Right ventricle myocardium inferior (tissue), 1 donor: ENCODE results near the gene MEAK7. TPM values are rescaled to one million over a fixed set of nuclear protein-coding genes. Genes with fewer than 3 reads are reported as not detected.

Experiments used
- ATAC-seq: fragments of 200-7000 bp; cut with Tn5 transposase; one replicate; pipeline ENCODE4 v1.9.1; 2020; ENCODE audit warnings: mild to moderate bottlenecking, moderate library complexity
- DNase-seq: peaks from one replicate; pipeline ENCODE4 v3.0.0; 2021; ENCODE audit errors: missing footprints
- intact Hi-C: fragments of 100-400 bp; cut with DNase I; formaldehyde crosslinking; loops from one replicate; pipeline ENCODE4 v1.11.0; 2022
- total RNA-seq: library from RNA; stranded (reverse); fragmentation: NEBNext Ultra II Directional; extraction: Animal tissue kit (Norgen Biotek cat#: 25700); gene quantifications from one replicate; pipeline ENCODE4 v1.2.1, GENCODE V29; 2021
- donor health status: DM: no; HTN: yes; CAD: no; lungs with severe emphysema.

MEAK7 gene
- total RNA-seq, 1 donor from 2014 or later = 7.4 TPM

GRCh38 chr16:84461413-84462295 lies 42.8 kb downstream of the MEAK7 start:
- DNase-seq (no peak), ATAC-seq (no peak)
- intact Hi-C loops = no loop called here

DNA sequence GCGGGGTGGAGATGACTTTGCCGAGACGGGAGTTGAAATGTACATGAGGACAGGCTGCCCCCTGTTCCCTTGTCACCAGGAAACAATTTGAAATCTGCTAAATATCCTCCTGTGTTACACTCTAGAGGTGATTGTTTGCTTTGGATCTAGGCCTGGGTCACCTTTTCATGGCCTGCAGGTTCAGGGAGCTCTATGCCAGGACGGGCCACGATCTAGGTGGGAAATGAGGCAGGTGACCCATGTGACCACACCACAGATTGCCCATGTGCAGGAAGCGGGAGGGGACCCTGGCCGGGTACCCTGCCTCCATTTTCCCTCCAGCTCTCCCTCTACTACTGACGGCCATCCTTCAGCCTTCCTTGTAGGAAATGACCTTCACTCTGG lies 43.4 kb downstream of the MEAK7 start:
- ATAC-seq = no peak
- intact Hi-C loops = no loop called here
- no peak for DNase-seq

DNA sequence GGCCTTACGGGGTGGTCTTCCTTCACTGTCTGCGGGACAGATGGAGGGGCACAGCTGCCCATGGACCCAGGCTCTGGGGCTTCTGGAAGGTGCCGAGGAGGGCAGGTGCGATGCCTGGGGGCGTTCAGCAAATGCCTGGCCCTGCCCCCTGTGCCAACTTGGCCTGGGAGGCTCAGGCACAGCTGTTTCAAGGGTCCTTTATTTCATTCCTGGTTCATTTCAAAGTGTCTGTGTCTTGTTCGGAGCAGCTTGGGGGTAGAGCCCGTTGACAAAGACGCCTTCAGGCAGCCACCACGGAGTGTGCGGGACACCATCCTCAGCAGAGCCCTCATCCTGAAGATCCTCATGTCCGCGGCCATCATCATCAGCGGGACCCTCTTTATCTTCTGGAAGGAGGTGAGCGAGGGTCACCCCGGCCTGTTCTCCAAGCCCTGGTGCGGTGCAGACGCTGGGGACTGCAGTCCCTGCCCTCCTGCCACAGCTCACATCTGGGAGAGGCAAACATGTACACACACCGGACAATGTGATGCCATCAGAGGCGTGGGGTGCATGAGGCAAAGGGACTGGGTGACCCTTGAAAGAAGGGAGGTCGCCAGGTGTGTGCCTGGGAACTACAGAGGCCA lies 43.9 kb downstream of the MEAK7 start:
- intact Hi-C loops = no loop called here
- no peak for DNase-seq
- no peak for ATAC-seq

DNA sequence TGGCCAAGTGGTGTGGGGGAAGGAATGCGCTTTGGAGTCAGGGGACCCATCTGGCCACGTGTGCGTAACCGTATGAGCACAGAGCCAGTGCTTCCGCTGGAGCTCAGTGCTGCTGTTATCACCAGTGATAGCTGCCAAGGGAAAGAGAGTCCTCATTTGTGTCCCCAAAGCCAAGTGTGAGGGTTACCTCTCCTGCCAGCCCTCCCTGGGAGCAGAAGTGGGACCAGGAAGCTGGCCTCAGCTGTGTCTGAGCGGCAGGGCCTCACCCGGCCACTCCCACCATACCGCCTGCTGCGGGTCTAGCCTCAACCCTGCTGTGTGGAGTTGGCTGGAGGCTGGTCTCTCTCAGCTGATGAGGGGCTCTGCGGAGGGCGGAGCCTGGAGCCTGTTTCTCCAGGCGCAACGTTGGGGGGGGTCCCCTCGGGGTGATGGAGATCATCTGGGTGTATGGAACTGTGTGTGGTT lies 44.5 kb downstream of the MEAK7 start:
- intact Hi-C loops = no loop called here
- ATAC-seq (peak; percentile 44), DNase-seq (no peak)

GRCh38 chr16:84459533-84459894 lies 44.9 kb downstream of the MEAK7 start:
- intact Hi-C loops = no loop called here
- no peak for ATAC-seq
- DNase-seq = no peak

- intact Hi-C loops = no loop called here
- no peak for ATAC-seq
- DNase-seq = no peak
Measured at GRCh38 chr16:84458606-84459532, 45.6 kb downstream of the MEAK7 start.

DNA sequence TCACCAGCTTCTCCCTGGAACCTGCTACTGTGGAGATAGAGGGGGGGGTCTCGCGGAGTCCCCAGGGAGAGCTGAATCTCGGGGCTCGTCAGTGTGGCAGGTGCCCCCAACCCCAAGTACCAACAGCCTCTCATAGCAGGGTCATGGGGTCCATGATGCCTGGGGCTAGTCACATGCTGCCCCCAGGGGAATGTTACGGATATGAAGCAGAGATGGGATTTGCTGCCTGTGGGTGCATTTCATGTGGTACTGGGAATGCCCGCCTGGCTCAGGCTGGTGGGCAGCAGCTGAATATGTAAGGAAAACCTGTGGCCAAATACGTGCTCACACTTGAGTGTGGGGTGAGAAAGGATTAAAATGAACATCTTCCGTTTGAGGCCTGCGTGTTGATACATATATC lies 49.4 kb downstream of the MEAK7 start:
- intact Hi-C loops = no loop called here
- no peak for ATAC-seq
- DNase-seq = no peak

Other genes starting within 250 kb of the MEAK7 start
- 1.5 TPM for gene WFDC1, start 209.8 kb downstream of the MEAK7 start, total RNA-seq
- not detected for gene ATP2C2, start 136.1 kb downstream of the MEAK7 start, total RNA-seq
- 18.4 TPM for gene COTL1, start 113.4 kb upstream of the MEAK7 start, total RNA-seq
- gene KLHL36, start 143.9 kb upstream of the MEAK7 start, total RNA-seq = 58.2 TPM
- 76.5 TPM for gene USP10, start 195.3 kb upstream of the MEAK7 start, total RNA-seq